ENCODE results near the gene KSR2.
"Not testable (repeated sequence)": the region's sequence is repeated elsewhere in the genome, so short reads cannot be mapped to it uniquely, and the experiment has no call there.

Gene KSR2

GRCh38 chr12:117809509-117809908, 159.3 kb downstream of the KSR2 start:
- no peak for DNase-seq

GRCh38 chr12:117807946-117808345, 160.8 kb downstream of the KSR2 start:
- DNase-seq = no peak

- DNase-seq = no peak
Measured at GRCh38 chr12:117807355-117807754, 161.4 kb downstream of the KSR2 start.

- no peak for DNase-seq
Measured at GRCh38 chr12:117805865-117806264, 162.9 kb downstream of the KSR2 start.

- peak; percentile 37 for DNase-seq
Measured at GRCh38 chr12:117803001-117803400, 165.8 kb downstream of the KSR2 start.

GRCh38 chr12:117800711-117801110, 168.1 kb downstream of the KSR2 start:
- DNase-seq = not testable (repeated sequence)

- DNase-seq = no peak
Measured at GRCh38 chr12:117797202-117797601, 171.6 kb downstream of the KSR2 start.

- no peak for DNase-seq
Measured at GRCh38 chr12:117792877-117793424, 175.8 kb downstream of the KSR2 start.

- no peak for DNase-seq
Measured at GRCh38 chr12:117792471-117792870, 176.3 kb downstream of the KSR2 start.

- no peak for DNase-seq
Measured at GRCh38 chr12:117790948-117791347, 177.8 kb downstream of the KSR2 start.

- DNase-seq = no peak
Measured at GRCh38 chr12:117790198-117790597, 178.6 kb downstream of the KSR2 start.

GRCh38 chr12:117789195-117789912, 179.4 kb downstream of the KSR2 start:
- no peak for DNase-seq

- DNase-seq = no peak
Measured at GRCh38 chr12:117778656-117779055, 190.1 kb downstream of the KSR2 start.

GRCh38 chr12:117774941-117775775, 193.6 kb downstream of the KSR2 start:
- no peak for DNase-seq

GRCh38 chr12:117768860-117769259, 199.9 kb downstream of the KSR2 start:
- DNase-seq = no peak

- no peak for DNase-seq
Measured at GRCh38 chr12:117766008-117766407, 202.8 kb downstream of the KSR2 start.

- DNase-seq = no peak
Measured at GRCh38 chr12:117762143-117762542, 206.6 kb downstream of the KSR2 start.

GRCh38 chr12:117761528-117762100, 207.2 kb downstream of the KSR2 start:
- no peak for DNase-seq

- no peak for DNase-seq
Measured at GRCh38 chr12:117760990-117761389, 207.8 kb downstream of the KSR2 start.

GRCh38 chr12:117750657-117751056, 218.1 kb downstream of the KSR2 start:
- DNase-seq = no peak

GRCh38 chr12:117749431-117749830, 219.4 kb downstream of the KSR2 start:
- peak; percentile 9 for DNase-seq

GRCh38 chr12:117746358-117746757, 222.4 kb downstream of the KSR2 start:
- not testable (repeated sequence) for DNase-seq

GRCh38 chr12:117744418-117744817, 224.4 kb downstream of the KSR2 start:
- DNase-seq = no peak

- no peak for DNase-seq
Measured at GRCh38 chr12:117743761-117744160, 225.0 kb downstream of the KSR2 start.
